HAP-1 (cell line): ENCODE measurements around the gene RCE1.
A peak's percentile ranks its signal among the peaks of the same experiment; 100 is the strongest.
"Not testable (repeated sequence)": the region's sequence is repeated elsewhere in the genome, so short reads cannot be mapped to it uniquely, and the experiment has no call there.

ENCODE experiments used
- DNase-seq, 2 experiments: peaks; one replicate each; pipeline ENCODE4 v3.0.0-alpha.2; 2016 to 2020; ENCODE audit warnings: low spot score in 2 of 2
- H3K27me3 ChIP-seq: fragments of 250-450 bp; sonication (Bioruptor Pico); 2 replicates; pipeline ENCODE4 v1.5.1; 2020; ENCODE audit warnings: low read depth, mild to moderate bottlenecking, moderate library complexity
- H3K36me3 ChIP-seq: fragments of 250-450 bp; sonication (Bioruptor Pico); replicated peaks from 2 replicates; pipeline ENCODE4 v1.5.1; 2020; ENCODE audit warnings: mild to moderate bottlenecking
- H3K4me1 ChIP-seq: fragments of 250-450 bp; sonication (Bioruptor Pico); 2 replicates; pipeline ENCODE4 v1.5.1; 2020; ENCODE audit warnings: mild to moderate bottlenecking
- H3K4me3 ChIP-seq: fragments of 250-450 bp; sonication (Bioruptor Pico); 2 replicates; pipeline ENCODE4 v1.5.1; 2020; ENCODE audit warnings: mild to moderate bottlenecking, moderate library complexity
- H3K9me3 ChIP-seq: fragments of 250-450 bp; sonication (Bioruptor Pico); 2 replicates; pipeline ENCODE4 v1.5.1; 2020; ENCODE audit warnings: mild to moderate bottlenecking, moderate library complexity
- in situ Hi-C: fragments of 300-500 bp; cut with MboI; formaldehyde crosslinking; loops from 3 replicates; pipeline ENCODE4 v1.14.3; 2020; ENCODE audit warnings: low sequenced_read_pairs, inconsistent platforms, mixed read lengths

RCE1 gene

GRCh38 chr11:66842896-66843775 is at the start of gene RCE1:
RCE1 (plus strand) TSS chr11:66843441; CDS start chr11:66843456, 15 bp downstream.
- Histone ChIP-seq H3K4me1 (peaks cover 15% of the 10 kb centered on the region), H3K4me3 (peak within 1 kb of the TSS; percentile 97), H3K9me3 (no peaks in the 10 kb centered on the region), H3K36me3 (peaks cover 39% of the 10 kb centered on the region), H3K27me3 (no peaks in the 10 kb centered on the region)
- DNase-seq, result peak; percentile 73 to 93
- in situ Hi-C loops, result loop anchor here (5.0 kb wide), 1 partner anchor 151 kb away; no protein-coding TSS in a partner anchor

- in situ Hi-C loops, H3K9me3 ChIP-seq: not testable (repeated sequence)
Observed at GRCh38 chr11:66799815-66800214, 43.4 kb upstream of the RCE1 start.

GRCh38 chr11:66800720-66801428 is 42.4 kb upstream of the RCE1 start:
- Histone ChIP-seq H3K9me3 (no peaks in the 10 kb centered on the region), H3K36me3 (peaks cover 1% of the 10 kb centered on the region; the same call in 1 of the 2 replicates), H3K27me3 (no peaks in the 10 kb centered on the region), H3K4me1 (no peaks in the 10 kb centered on the region), H3K4me3 (no peak overlapping the region)
- no peak for DNase-seq
- in situ Hi-C loops, result no loop called here

More at GRCh38 chr11:66799815-66800214, 43.4 kb upstream of the RCE1 start:
- DNase-seq, H3K36me3 ChIP-seq, H3K27me3 ChIP-seq, H3K4me3 ChIP-seq, H3K4me1 ChIP-seq: not testable (repeated sequence)

- Histone ChIP-seq H3K4me3 (no peak overlapping the region), H3K27me3 (no peaks in the 10 kb centered on the region), H3K4me1 (peaks cover 20% of the 10 kb centered on the region), H3K36me3 (peaks cover 4% of the 10 kb centered on the region; the same call in 1 of the 2 replicates), H3K9me3 (no peaks in the 10 kb centered on the region)
- DNase-seq, result no peak
- in situ Hi-C loops, result no loop called here
Observed at GRCh38 chr11:66809592-66809991, 33.6 kb upstream of the RCE1 start.

GRCh38 chr11:66810576-66811185 is 32.6 kb upstream of the RCE1 start:
- in situ Hi-C loops, result no loop called here
- H3K9me3 ChIP-seq, result no peaks in the 10 kb centered on the region
- H3K27me3 ChIP-seq, result no peaks in the 10 kb centered on the region
- DNase-seq, result no peak
- peaks cover 4% of the 10 kb centered on the region; the same call in 1 of the 2 replicates for H3K36me3 ChIP-seq
- peaks cover 20% of the 10 kb centered on the region for H3K4me1 ChIP-seq
- no peak overlapping the region for H3K4me3 ChIP-seq

DNA sequence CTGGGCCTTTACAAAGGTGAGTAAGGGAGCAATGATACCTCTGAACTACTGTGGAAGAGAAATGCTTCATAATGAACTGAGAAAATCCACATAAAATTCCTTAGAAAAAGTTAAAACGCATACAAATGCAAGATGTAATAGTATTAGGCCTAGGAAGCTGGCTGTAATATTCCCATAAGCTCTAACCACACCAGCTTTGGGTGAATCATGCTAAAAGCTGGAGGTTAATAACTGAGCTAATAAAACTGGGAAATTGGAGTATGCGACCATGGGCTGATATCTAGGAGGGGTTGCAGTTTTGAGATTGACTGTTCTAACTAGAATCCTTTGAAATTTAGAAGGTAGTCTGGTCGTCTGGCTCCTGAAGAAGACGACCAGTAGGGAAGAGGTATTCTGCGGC is 28.6 kb upstream of the RCE1 start:
- Histone ChIP-seq H3K4me1 (peaks cover 20% of the 10 kb centered on the region), H3K4me3 (no peak overlapping the region), H3K27me3 (no peaks in the 10 kb centered on the region), H3K36me3 (no peaks in the 10 kb centered on the region; the same call in 1 of the 2 replicates), H3K9me3 (no peaks in the 10 kb centered on the region)
- DNase-seq, result no peak
- in situ Hi-C loops, result no loop called here

GRCh38 chr11:66815646-66816045 is 27.6 kb upstream of the RCE1 start:
- peaks cover 23% of the 10 kb centered on the region for H3K4me1 ChIP-seq
- no peaks in the 10 kb centered on the region for H3K9me3 ChIP-seq
- H3K4me3 ChIP-seq, result no peak overlapping the region
- no peaks in the 10 kb centered on the region; the same call in 1 of the 2 replicates for H3K36me3 ChIP-seq
- H3K27me3 ChIP-seq, result no peaks in the 10 kb centered on the region
- DNase-seq, result no peak
- in situ Hi-C loops, result no loop called here

GRCh38 chr11:66818231-66818955 is 24.8 kb upstream of the RCE1 start:
- H3K36me3 ChIP-seq, result no peaks in the 10 kb centered on the region; the same call in 1 of the 2 replicates
- in situ Hi-C loops, result no loop called here
- peaks cover 10% of the 10 kb centered on the region for H3K4me1 ChIP-seq
- H3K27me3 ChIP-seq, result no peaks in the 10 kb centered on the region
- H3K9me3 ChIP-seq, result no peaks in the 10 kb centered on the region
- H3K4me3 ChIP-seq, result no peak overlapping the region
- DNase-seq, result no peak

DNA sequence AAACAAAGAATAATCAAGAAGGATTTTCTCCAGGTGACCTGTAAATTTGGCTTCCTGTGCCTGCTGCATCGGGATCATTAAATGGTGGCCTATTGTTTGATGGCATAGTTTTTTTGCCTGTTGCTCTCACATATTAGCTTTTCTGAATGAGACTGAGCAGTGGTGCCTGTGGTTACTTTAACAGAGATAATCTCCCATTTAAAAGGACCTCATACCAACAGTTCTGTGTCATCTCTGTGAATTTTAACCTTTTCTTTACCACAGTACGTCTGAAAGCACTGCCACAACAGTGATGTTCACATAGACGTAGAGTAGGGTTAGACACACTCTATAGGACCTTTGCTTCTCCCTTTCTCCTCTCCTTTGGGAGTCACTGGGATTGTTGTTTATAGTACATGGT is 22.9 kb upstream of the RCE1 start:
- no peaks in the 10 kb centered on the region; the same call in 1 of the 2 replicates for H3K36me3 ChIP-seq

GRCh38 chr11:66820901-66821300 is 22.3 kb upstream of the RCE1 start:
- in situ Hi-C loops, result loop anchor here (10.0 kb wide), 1 partner anchor 106 kb away; no protein-coding TSS in a partner anchor
- no peaks in the 10 kb centered on the region for H3K27me3 ChIP-seq
- H3K4me3 ChIP-seq, result no peak overlapping the region
- no peaks in the 10 kb centered on the region for H3K9me3 ChIP-seq
- no peak for DNase-seq
- no peaks in the 10 kb centered on the region for H3K36me3 ChIP-seq
- H3K4me1 ChIP-seq, result peaks cover 10% of the 10 kb centered on the region

More for the DNA sequence above, 22.9 kb upstream of the RCE1 start:
- DNase-seq, result peak in 1 of 2 experiments; percentile 53
- in situ Hi-C loops, result loop anchor here (10.0 kb wide), 1 partner anchor 106 kb away; no protein-coding TSS in a partner anchor
- no peak overlapping the region for H3K4me3 ChIP-seq
- no peaks in the 10 kb centered on the region for H3K27me3 ChIP-seq
- peaks cover 10% of the 10 kb centered on the region for H3K4me1 ChIP-seq
- H3K9me3 ChIP-seq, result no peaks in the 10 kb centered on the region

DNA sequence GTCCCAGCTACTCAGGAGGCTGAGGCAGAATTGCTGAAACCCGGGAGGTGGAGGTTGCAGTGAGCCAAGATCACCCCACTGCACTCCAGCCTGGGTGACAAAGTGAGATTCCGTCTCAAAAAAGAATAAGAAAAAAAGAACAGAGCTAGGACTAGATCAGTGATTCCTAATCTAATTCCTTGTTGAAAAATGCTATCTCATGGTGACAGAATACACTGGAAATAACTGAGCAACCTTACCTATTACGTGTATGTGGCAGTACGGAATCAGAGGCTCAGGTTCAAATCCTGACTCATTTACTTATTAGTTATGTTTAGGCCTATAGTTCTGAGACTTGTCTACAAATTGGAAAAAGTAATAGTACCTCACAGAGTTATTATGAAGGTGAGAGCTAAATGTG is 19.5 kb upstream of the RCE1 start:
- no peaks in the 10 kb centered on the region for H3K27me3 ChIP-seq
- peaks cover 10% of the 10 kb centered on the region for H3K4me1 ChIP-seq
- H3K36me3 ChIP-seq, result no peaks in the 10 kb centered on the region
- in situ Hi-C loops, result loop anchor here (10.0 kb wide), 1 partner anchor 109 kb away; no protein-coding TSS in a partner anchor
- no peak for DNase-seq
- no peaks in the 10 kb centered on the region for H3K9me3 ChIP-seq
- no peak overlapping the region for H3K4me3 ChIP-seq

DNA sequence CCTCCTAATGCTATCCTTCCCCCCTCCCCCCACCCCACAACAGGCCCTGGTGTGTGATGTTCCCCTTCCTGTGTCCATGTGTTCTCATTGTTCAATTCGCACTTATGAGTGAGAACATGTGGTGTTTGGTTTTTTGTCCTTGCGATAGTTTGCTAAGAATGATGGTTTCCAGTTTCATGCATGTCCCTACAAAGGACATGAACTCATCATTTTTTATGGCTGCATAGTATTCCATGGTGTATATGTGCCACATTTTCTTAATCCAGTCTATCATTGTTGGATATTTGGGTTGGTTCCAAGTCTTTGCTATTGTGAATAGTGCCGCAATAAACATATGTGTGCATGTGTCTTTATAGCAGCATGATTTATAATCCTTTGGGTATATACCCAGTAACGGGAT is 18.7 kb upstream of the RCE1 start:
- DNase-seq, result not testable (repeated sequence)
- in situ Hi-C loops, result loop anchor here (10.0 kb wide), 1 partner anchor 110 kb away; no protein-coding TSS in a partner anchor

GRCh38 chr11:66834539-66834845 is 8.7 kb upstream of the RCE1 start:
- H3K36me3 ChIP-seq, result no peaks in the 10 kb centered on the region; the same call in 1 of the 2 replicates
- H3K4me3 ChIP-seq, result no peak overlapping the region
- DNase-seq, result no peak
- H3K4me1 ChIP-seq, result no peaks in the 10 kb centered on the region
- H3K9me3 ChIP-seq, result no peaks in the 10 kb centered on the region
- in situ Hi-C loops, result loop anchor here (5.0 kb wide), 1 partner anchor 427 kb away; no protein-coding TSS in a partner anchor
- no peaks in the 10 kb centered on the region for H3K27me3 ChIP-seq

More for the DNA sequence above, 18.7 kb upstream of the RCE1 start:
- not testable (repeated sequence) for H3K27me3 ChIP-seq, H3K9me3 ChIP-seq, H3K36me3 ChIP-seq, H3K4me3 ChIP-seq
- H3K4me1 ChIP-seq, result peaks cover 10% of the 10 kb centered on the region
